PC-9 (cell line): ENCODE measurements around the gene SPTA1. TPM values are rescaled to one million over a fixed set of nuclear protein-coding genes. Genes with fewer than 3 reads are reported as not detected.

Experiments used
- BruUV-seq: library from RNA; stranded (reverse); fragments of 400-500 nt; replicated peaks from 2 replicates; lab custom pipeline; 2021; lab: Mats Ljungman, UMichigan
- CTCF ChIA-PET: fragments of 300-600 bp; sonication (Branson Sonifier 250); formaldehyde crosslinking; loops from one replicate; lab custom pipeline; 2022; ENCODE audit warnings: antibody characterized with exemption; lab: Charles Lee
- POLR2A ChIA-PET: fragments of 300-600 bp; sonication (Branson Sonifier 250); formaldehyde crosslinking; loops from one replicate; lab custom pipeline; 2022; ENCODE audit warnings: antibody characterized with exemption; ENCODE audit not compliant: unreplicated experiment; lab: Charles Lee
- DNase-seq, 2 experiments: peaks; one replicate each; pipeline versions ENCODE4 v3.0.0 to v3.0.0-alpha.2; 2015 to 2022; ENCODE audit warnings: mixed read lengths in 1 of 2
- H2AFZ ChIP-seq: fragments of 200-600 bp; sonication (generic); 2 replicates; pipeline ENCODE4 v1.8.1; 2017; ENCODE audit warnings: antibody characterized with exemption
- H3F3A ChIP-seq: fragments of 200-600 bp; sonication (generic); 2 replicates; pipeline ENCODE4 v1.8.1; 2017; ENCODE audit warnings: antibody characterized with exemption, mild to moderate bottlenecking, low read depth; ENCODE audit not compliant: insufficient read depth
- H3K27ac ChIP-seq: fragments of 200-600 bp; sonication (generic); 2 replicates; pipeline ENCODE4 v1.6.1; 2016; ENCODE audit warnings: mixed run types
- H3K27me3 ChIP-seq: fragments of 200-600 bp; sonication (generic); 2 replicates; pipeline ENCODE4 v1.6.1; 2016; ENCODE audit warnings: low read depth, mixed run types; ENCODE audit not compliant: insufficient read depth
- H3K36me3 ChIP-seq: fragments of 200-600 bp; sonication (generic); 2 replicates; pipeline ENCODE4 v1.6.1; 2016; ENCODE audit warnings: low read depth, mixed run types
- H3K4me1 ChIP-seq: fragments of 200-600 bp; sonication (generic); replicated peaks from 2 replicates; pipeline ENCODE4 v1.6.1; 2016; ENCODE audit warnings: mixed run types; ENCODE audit not compliant: insufficient read depth
- H3K4me2 ChIP-seq: fragments of 200-600 bp; sonication (generic); 2 replicates; pipeline ENCODE4 v1.6.1; 2017; ENCODE audit warnings: mixed run types
- H3K4me3 ChIP-seq: fragments of 200-600 bp; sonication (generic); 2 replicates; pipeline ENCODE4 v1.6.1; 2016; ENCODE audit warnings: mixed run types
- H3K79me2 ChIP-seq: fragments of 200-600 bp; sonication (generic); 2 replicates; pipeline ENCODE4 v1.6.1; 2017; ENCODE audit warnings: low read depth, mixed run types
- H3K9me2 ChIP-seq: fragments of 200-600 bp; sonication (generic); 2 replicates; pipeline ENCODE4 v1.8.1; 2017; ENCODE audit warnings: mild to moderate bottlenecking; ENCODE audit not compliant: insufficient read depth
- H3K9me3 ChIP-seq: fragments of 200-600 bp; sonication (generic); 2 replicates; pipeline ENCODE4 v1.8.1; 2016; ENCODE audit warnings: low read depth; ENCODE audit not compliant: insufficient read depth
- H4K20me1 ChIP-seq: fragments of 200-600 bp; sonication (generic); 2 replicates; pipeline ENCODE4 v1.8.1; 2017; ENCODE audit not compliant: insufficient read depth
- EZH2 ChIP-seq: fragments of 200-600 bp; sonication (generic); IDR thresholded peaks from 2 replicates; pipeline ENCODE4 v1.8.0; 2017; ENCODE audit warnings: antibody characterized with exemption, low read depth
- intact Hi-C: fragments of 100-400 bp; cut with micrococcal nuclease; formaldehyde crosslinking; loops from one replicate; pipeline ENCODE4 v1.10.0; 2022; ENCODE audit not compliant: unreplicated experiment
- total RNA-seq: library from RNA; stranded (reverse); gene quantifications from 2 replicates; pipeline ENCODE4 v1.2.3, GENCODE V29; 2021
- TF ChIP-seq, protein P1 (sequence below): fragments of 200-600 bp; sonication (generic); conservative IDR thresholded peaks from 2 replicates; pipeline ENCODE4 v1.6.1; 2017; ENCODE audit warnings: mixed run types, antibody characterized with exemption, mild to moderate bottlenecking, moderate library complexity

The SPTA1 gene
- total RNA-seq, 1 experiment from 2014 or later: not detected

DNA sequence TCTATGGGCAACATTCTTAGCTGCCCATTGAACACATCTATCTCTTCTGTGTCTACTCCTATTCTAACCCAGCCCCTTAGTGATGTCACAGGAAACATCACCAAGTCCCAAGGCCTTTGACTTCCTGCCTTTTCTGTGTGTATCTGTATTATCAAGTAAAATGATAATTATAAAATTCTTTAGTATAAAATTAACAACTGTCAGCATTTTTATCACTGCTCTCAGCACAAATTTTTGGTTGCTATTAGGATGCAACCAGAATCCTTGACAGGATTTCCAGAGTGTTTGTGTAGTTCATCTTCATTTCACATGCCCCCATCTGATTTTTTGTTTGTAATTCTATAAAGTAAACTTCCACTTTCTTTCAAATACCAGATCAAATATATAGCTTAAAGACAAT is 47.6 kb downstream of the SPTA1 start:
- Histone ChIP-seq H3K79me2 (no peaks in the 10 kb centered on the region), H3K27ac (no peak overlapping the region), H3K9me3 (no peaks in the 10 kb centered on the region), H3F3A (no peaks in the 10 kb centered on the region), H3K4me3 (no peak overlapping the region), H3K9me2 (no peaks in the 10 kb centered on the region), H2AFZ (no peak overlapping the region), H3K4me2 (no peak overlapping the region), H3K36me3 (no peaks in the 10 kb centered on the region), H3K4me1 (no peaks in the 10 kb centered on the region), H4K20me1 (no peaks in the 10 kb centered on the region), H3K27me3 (no peaks in the 10 kb centered on the region)
- no peak for TF ChIP-seq EZH2
- TF ChIP-seq, protein P1, sequence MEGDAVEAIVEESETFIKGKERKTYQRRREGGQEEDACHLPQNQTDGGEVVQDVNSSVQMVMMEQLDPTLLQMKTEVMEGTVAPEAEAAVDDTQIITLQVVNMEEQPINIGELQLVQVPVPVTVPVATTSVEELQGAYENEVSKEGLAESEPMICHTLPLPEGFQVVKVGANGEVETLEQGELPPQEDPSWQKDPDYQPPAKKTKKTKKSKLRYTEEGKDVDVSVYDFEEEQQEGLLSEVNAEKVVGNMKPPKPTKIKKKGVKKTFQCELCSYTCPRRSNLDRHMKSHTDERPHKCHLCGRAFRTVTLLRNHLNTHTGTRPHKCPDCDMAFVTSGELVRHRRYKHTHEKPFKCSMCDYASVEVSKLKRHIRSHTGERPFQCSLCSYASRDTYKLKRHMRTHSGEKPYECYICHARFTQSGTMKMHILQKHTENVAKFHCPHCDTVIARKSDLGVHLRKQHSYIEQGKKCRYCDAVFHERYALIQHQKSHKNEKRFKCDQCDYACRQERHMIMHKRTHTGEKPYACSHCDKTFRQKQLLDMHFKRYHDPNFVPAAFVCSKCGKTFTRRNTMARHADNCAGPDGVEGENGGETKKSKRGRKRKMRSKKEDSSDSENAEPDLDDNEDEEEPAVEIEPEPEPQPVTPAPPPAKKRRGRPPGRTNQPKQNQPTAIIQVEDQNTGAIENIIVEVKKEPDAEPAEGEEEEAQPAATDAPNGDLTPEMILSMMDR: no peak
- CTCF ChIA-PET: no interaction called here
- no peak for DNase-seq
- BruUV-seq: no TSS peak
- intact Hi-C loops: no loop called here
- POLR2A ChIA-PET: no interaction called here

DNA sequence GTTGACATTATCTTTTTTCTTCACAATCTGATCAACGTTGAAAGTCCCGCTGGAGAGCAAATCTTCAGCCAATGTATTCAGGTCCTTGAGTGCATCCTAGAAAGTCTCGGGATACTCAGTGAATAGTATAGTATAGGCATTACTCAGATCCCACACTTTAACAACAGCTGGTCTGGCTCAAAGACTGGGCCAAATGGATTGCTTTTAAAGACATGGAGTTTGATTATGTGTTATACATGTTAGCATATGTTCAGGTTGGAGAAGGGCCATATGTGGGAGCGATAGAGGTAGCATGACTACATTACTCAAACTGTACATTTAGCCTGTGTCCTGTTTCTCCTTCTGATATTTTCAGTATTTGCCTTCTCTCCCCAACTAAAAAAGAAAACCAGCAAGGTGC is 48.4 kb downstream of the SPTA1 start:
- H3K9me2 ChIP-seq: no peaks in the 10 kb centered on the region
- no peaks in the 10 kb centered on the region for H4K20me1 ChIP-seq
- H3K4me2 ChIP-seq: no peak overlapping the region
- H3F3A ChIP-seq: no peaks in the 10 kb centered on the region
- no peaks in the 10 kb centered on the region for H3K9me3 ChIP-seq
- H2AFZ ChIP-seq: no peak overlapping the region
- no peak for DNase-seq
- no peak overlapping the region for H3K27ac ChIP-seq
- H3K4me3 ChIP-seq: no peak overlapping the region
- intact Hi-C loops: no loop called here
- CTCF ChIA-PET: no interaction called here
- TF ChIP-seq, protein P1: no peak
- TF ChIP-seq EZH2: no peak
- H3K27me3 ChIP-seq: no peaks in the 10 kb centered on the region
- POLR2A ChIA-PET: no interaction called here
- H3K79me2 ChIP-seq: no peaks in the 10 kb centered on the region
- H3K4me1 ChIP-seq: no peaks in the 10 kb centered on the region
- no TSS peak for BruUV-seq
- H3K36me3 ChIP-seq: no peaks in the 10 kb centered on the region

DNA sequence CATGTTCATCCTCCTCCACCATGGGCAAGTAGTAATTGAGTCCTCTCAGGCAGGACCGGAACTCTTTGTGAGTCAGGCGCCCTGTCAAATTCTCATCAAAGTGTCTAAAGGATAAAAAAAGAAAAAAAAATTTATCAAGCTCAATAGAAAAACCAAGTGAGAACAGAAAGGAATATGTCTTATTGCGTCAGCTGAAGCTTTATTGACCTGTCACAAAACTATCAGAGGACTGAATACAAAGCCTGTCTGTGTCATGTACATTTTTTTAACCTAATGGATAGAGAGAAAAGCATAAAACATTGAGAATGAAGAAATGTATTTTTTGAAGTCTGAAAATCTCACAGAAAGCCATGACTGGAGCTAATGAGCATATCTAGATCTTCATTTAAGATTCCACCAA is 72.8 kb downstream of the SPTA1 start:
- no peak overlapping the region for H3K4me2 ChIP-seq
- BruUV-seq: no TSS peak
- no peaks in the 10 kb centered on the region for H4K20me1 ChIP-seq
- CTCF ChIA-PET: no interaction called here
- H3F3A ChIP-seq: no peaks in the 10 kb centered on the region
- H3K4me3 ChIP-seq: no peak overlapping the region
- TF ChIP-seq, protein P1: no peak
- no peak for TF ChIP-seq EZH2
- no peaks in the 10 kb centered on the region for H3K9me3 ChIP-seq
- no peaks in the 10 kb centered on the region for H3K27me3 ChIP-seq
- no peaks in the 10 kb centered on the region for H3K79me2 ChIP-seq
- H3K27ac ChIP-seq: no peak overlapping the region
- H2AFZ ChIP-seq: no peak overlapping the region
- intact Hi-C loops: no loop called here
- POLR2A ChIA-PET: no interaction called here
- H3K4me1 ChIP-seq: no peaks in the 10 kb centered on the region
- H3K9me2 ChIP-seq: peaks cover 5% of the 10 kb centered on the region
- DNase-seq: no peak
- no peaks in the 10 kb centered on the region for H3K36me3 ChIP-seq
